BJ (cell line): Measurements from ENCODE around the gene NCSTN. TPM values are rescaled to one million over a fixed set of nuclear protein-coding genes. Genes with fewer than 3 reads are reported as not detected.
"Not testable (repeated sequence)": the region's sequence is repeated elsewhere in the genome, so short reads cannot be mapped to it uniquely, and the experiment has no call there.

Experiments used
- CTCF ChIA-PET: fragments of 350-600 bp; formaldehyde crosslinking; extraction: SDS; loops from one replicate; lab custom pipeline; 2021; ENCODE audit warnings: antibody characterized with exemption, inconsistent platforms; lab: Yijun Ruan, JAX
- POLR2A ChIA-PET: fragments of 300-600 bp; sonication (Branson Sonifier 250); formaldehyde crosslinking; extraction: SDS; loops from one replicate; lab custom pipeline; 2021; ENCODE audit warnings: antibody characterized with exemption; lab: Charles Lee
- DNase-seq: peaks from one replicate; pipeline ENCODE4 v3.0.0-alpha.2; 2011; ENCODE audit warnings: low read depth
- H3K27me3 ChIP-seq: 2 replicates; pipeline ENCODE4 v1.6.0; 2011; ENCODE audit warnings: low read length; ENCODE audit not compliant: control insufficient read depth, insufficient read depth
- H3K36me3 ChIP-seq: 2 replicates; pipeline ENCODE4 v1.5.1; 2011; ENCODE audit warnings: low read length; ENCODE audit not compliant: control insufficient read depth, insufficient read depth
- H3K4me3 ChIP-seq: 2 replicates; pipeline ENCODE4 v1.5.1; 2011; ENCODE audit warnings: low read depth, mild to moderate bottlenecking, control low read depth, low read length
- CTCF ChIP-seq: IDR thresholded peaks from 2 replicates; pipeline ENCODE4 v1.5.1; 2011; ENCODE audit warnings: low read depth, mild to moderate bottlenecking, control low read depth, inconsistent platforms, low read length, moderate library complexity; ENCODE audit not compliant: insufficient read depth
- polyA plus RNA-seq: library from polyadenylated mRNA; depleted of rRNA; stranded (reverse); fragments of >200 nt; gene quantifications from 2 replicates; pipeline ENCODE4 v1.2.3, GENCODE V29; 2011

NCSTN gene
- polyA plus RNA-seq, 1 experiment: 260 TPM

- POLR2A ChIA-PET: no interaction called here
- no peaks in the 10 kb centered on the region for H3K36me3 ChIP-seq
These were observed 33.4 kb downstream of the NCSTN start for GRCh38 chr1:160376525-160377131.

GRCh38 chr1:160377585-160378206 lies 34.5 kb downstream of the NCSTN start:
- DNase-seq: no peak
- TF ChIP-seq CTCF: no peak
- Histone ChIP-seq H3K4me3 (no peak overlapping the region), H3K27me3 (no peaks in the 10 kb centered on the region; the same call in 1 of the 2 replicates), H3K36me3 (no peaks in the 10 kb centered on the region)
- ChIA-PET POLR2A (interaction anchor here (0.6 kb wide), 1 partner anchor 184 kb away, joined by 3 read pairs; no protein-coding TSS in a partner anchor), CTCF (interaction anchor here (0.8 to 6.7 kb wide), 16 partner anchors 13 to 320 kb away, joined by 3 to 86 read pairs (median 4); partner anchors contain the start of genes CASQ1 and NHLH1)

More at GRCh38 chr1:160376525-160377131, 33.4 kb downstream of the NCSTN start:
- CTCF ChIA-PET: interaction anchor here (0.6 to 6.7 kb wide), 29 partner anchors 11 to 657 kb away, joined by 3 to 86 read pairs (median 4); partner anchors contain the start of genes CASQ1, NHLH1 and PEX19
- TF ChIP-seq CTCF: peak; percentile 97
- Histone ChIP-seq H3K4me3 (no peak overlapping the region), H3K27me3 (no peaks in the 10 kb centered on the region; the same call in 1 of the 2 replicates)
- DNase-seq: no peak

- POLR2A ChIA-PET, CTCF ChIA-PET: not testable (repeated sequence)
These were observed 41.6 kb downstream of the NCSTN start for GRCh38 chr1:160384812-160385211.

GRCh38 chr1:160388406-160388805 lies 45.2 kb downstream of the NCSTN start:
- H3K36me3 ChIP-seq, H3K27me3 ChIP-seq, H3K4me3 ChIP-seq, POLR2A ChIA-PET, DNase-seq, CTCF ChIA-PET: not testable (repeated sequence)

More at GRCh38 chr1:160384812-160385211, 41.6 kb downstream of the NCSTN start:
- H3K27me3 ChIP-seq, DNase-seq, H3K4me3 ChIP-seq, H3K36me3 ChIP-seq: not testable (repeated sequence)

GRCh38 chr1:160394673-160395072 lies 51.5 kb downstream of the NCSTN start:
- Histone ChIP-seq H3K4me3 (no peak overlapping the region), H3K36me3 (no peaks in the 10 kb centered on the region), H3K27me3 (peaks cover 8% of the 10 kb centered on the region)
- ChIA-PET POLR2A (no interaction called here), CTCF (interaction anchor here (1.6 kb wide), 1 partner anchor 19 kb away, joined by 7 read pairs; no protein-coding TSS in a partner anchor)
- TF ChIP-seq CTCF: no peak
- no peak for DNase-seq

GRCh38 chr1:160397651-160398050 lies 54.5 kb downstream of the NCSTN start:
- POLR2A ChIA-PET: no interaction called here
- CTCF ChIA-PET: interaction anchor here (1.1 to 1.6 kb wide), 4 partner anchors 12 to 310 kb away, joined by 3 read pairs; no protein-coding TSS in a partner anchor
- H3K27me3 ChIP-seq: peaks cover 25% of the 10 kb centered on the region

More at GRCh38 chr1:160397651-160398050, 54.5 kb downstream of the NCSTN start:
- no peak for TF ChIP-seq CTCF
- H3K36me3 ChIP-seq: no peaks in the 10 kb centered on the region
- no peak overlapping the region for H3K4me3 ChIP-seq
- DNase-seq: no peak
